NCI-H2171 (cell line): ENCODE measurements around the gene FAM83F.
A peak's percentile ranks its signal among the peaks of the same experiment; 100 is the strongest.

Experiments
- DNase-seq: peaks from one replicate; lab custom pipeline; 2025; lab: John Stamatoyannopoulos, UW

Gene FAM83F

GRCh38 chr22:40036591-40037225, 42.0 kb downstream of the FAM83F start:
- DNase-seq = peak; percentile 33

DNA sequence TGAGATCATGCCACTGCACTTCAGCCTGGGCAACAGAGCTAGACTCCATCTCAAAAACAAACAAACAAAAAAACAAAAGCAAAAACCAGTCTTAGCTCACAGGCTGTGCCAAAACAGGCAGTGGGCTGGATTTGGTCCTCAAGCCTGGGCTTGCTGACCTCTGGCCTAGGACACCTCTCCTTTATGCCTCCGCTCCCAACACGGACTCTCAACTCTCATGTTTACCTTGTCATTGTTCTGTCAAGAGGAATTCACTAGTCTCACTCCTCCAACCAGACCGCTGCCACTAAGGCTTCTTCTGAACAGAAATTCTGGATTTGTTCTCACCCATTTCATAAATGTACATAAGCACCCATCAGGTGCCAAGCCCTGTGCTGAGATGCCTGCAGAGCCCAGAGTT, 42.6 kb downstream of the FAM83F start:
- DNase-seq = no peak

DNA sequence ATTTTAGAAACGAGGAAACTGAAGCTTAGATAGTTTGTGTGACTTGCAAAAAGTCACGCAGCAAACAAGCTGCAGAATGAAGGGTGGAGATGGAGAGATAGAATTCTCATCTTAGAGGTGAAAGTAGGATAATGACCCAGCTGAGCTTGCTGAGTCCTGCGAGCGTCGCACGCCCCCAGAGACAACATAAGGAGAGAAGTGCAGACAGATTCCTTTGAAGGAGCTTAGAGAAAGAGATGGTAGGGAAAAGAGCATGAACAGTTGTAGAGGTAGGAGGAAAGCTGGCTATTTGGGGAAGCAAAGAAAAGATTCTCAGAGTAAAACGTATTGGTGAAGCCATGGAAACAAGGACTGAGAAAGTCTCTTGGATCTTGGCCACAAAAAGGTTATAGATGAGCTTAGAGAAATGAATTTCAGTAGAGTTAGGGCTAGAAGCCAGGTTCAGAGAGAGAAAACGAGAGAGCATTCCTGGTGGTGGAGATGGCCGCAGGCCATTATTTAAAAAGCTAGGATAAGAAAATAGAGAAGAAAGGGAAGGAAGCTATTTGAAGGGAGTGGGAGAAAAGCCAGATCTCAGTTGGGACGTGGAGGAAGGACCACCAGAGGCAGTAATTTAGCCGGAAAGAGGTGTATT, 44.8 kb downstream of the FAM83F start:
- no peak for DNase-seq

- DNase-seq = peak; percentile 93
These were observed 46.2 kb downstream of the FAM83F start for GRCh38 chr22:40040927-40041326.

GRCh38 chr22:40041366-40042137, 46.8 kb downstream of the FAM83F start:
- DNase-seq = no peak

DNA sequence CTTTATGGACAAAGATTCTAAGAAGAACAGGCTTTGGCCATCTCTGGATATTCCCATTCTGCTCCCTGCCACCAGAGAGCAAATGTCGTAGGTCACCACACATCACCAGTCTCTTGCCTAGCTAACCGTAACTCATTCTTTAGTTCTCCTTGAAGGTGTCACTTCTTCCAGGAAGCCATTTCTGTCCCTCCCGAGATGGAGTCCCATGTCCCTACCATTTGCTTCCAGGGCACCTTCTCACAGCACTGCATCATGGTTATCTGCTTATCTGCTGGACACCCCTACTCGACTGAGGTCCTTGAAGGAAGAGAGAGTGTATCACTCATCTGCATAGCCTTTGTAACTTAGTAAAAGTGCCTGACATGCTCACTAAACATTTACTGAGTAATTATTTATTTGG, 47.6 kb downstream of the FAM83F start:
- DNase-seq = no peak

DNA sequence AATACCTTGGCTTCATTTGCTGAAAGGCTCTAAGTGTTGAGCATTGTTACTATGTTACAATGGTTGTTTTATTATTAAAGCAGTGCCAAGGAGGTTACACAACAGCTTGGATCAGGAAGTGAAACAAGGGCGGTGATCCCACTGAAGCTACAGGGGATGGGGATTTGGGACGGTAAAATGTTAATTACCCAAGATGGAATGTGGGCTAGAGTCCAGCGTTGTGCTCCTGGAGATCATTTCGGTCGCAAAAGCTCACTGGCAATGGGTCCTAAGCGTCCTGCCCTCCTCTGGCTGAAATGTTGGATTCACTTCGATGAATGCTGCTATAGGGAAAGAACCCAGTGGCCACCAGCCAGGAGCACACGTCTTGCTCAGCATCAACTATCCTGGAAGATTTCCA, 48.3 kb downstream of the FAM83F start:
- no peak for DNase-seq

- no peak for DNase-seq
These were observed 49.0 kb downstream of the FAM83F start for GRCh38 chr22:40043793-40044101.

DNA sequence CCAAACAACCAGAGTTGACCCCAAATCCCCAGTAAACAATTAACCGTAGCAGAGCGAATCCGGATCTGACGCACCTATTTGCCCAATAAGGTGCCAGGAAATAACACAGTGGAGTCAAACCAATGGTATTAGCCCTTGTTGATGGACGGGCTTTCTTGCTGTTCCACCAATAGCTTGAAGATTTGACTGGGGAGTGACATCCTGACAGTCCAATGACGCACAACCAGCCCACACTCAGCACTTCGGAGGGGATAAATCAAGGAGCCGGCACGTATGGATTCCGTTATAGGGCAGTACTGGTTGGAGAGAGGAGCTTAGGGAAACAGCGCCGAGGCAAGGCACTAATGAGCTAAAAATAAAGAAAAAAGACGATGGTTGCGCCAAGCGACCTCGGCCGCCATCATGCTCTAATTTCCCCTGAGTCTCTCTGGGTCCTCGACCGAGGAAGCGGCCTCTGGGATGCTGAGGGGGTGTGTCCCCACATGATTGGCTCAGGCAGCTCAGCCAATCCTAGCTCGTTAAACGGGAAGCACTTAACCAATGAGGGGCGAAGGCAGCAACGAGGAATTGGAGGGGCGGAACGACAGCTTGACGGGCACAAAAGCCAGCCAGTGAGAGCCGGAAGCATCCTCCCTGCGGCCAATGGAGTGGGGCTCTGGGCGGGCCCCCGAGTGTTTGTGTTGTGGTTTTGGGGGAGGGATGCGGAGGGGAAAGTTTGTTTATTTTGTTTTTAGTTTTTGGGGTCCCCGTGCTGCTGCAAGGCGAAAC, 49.5 kb downstream of the FAM83F start:
- DNase-seq = peak; percentile 99

GRCh38 chr22:40044870-40045834, 50.4 kb downstream of the FAM83F start:
- DNase-seq = peak; percentile 51

- no peak for DNase-seq
These were observed 51.4 kb downstream of the FAM83F start for GRCh38 chr22:40046126-40046525.

GRCh38 chr22:40050258-40050657, 55.5 kb downstream of the FAM83F start:
- no peak for DNase-seq

GRCh38 chr22:40051322-40051721, 56.6 kb downstream of the FAM83F start:
- no peak for DNase-seq

DNA sequence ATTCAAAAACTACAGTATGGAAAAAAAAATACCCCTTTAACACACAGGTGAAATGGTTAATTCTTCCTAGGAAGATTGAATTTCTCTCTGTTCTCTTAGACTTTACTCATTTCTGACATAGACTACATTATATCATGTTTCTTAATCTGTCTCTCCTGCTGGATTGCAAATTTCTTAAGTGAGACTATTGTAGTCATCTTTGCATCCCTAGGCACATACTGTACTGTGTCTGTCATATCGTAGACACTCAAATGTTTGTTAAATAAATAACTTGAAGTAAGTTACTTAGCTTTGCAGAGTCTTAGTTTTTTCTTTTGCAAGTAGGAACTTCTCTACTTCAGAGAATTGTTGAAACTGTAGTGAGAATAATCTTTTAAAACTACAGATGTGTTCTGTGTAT, 58.7 kb downstream of the FAM83F start:
- no peak for DNase-seq

GRCh38 chr22:40054486-40054885, 59.7 kb downstream of the FAM83F start:
- DNase-seq = no peak

GRCh38 chr22:40055143-40055883, 60.6 kb downstream of the FAM83F start:
- DNase-seq = no peak

GRCh38 chr22:40056154-40056553, 61.4 kb downstream of the FAM83F start:
- no peak for DNase-seq

DNA sequence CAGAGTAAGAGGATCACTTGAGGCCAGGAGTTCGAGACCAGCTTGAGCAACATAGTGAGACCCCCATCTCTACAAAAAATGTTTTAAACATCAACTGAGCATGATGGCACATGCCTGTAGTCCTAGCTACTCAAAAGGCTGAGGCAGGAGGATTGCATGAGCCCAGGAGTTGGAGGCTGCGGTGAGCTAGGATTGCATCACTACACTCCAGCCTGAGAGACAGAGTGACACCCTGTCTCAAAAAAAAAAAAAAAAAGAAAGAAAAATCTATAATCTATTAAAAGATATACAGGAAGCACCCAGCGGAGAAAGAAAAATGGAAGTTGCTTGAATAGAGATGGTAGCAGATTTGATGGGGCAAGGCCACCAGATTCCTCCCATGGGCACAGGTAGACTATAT, 61.8 kb downstream of the FAM83F start:
- no peak for DNase-seq

GRCh38 chr22:40057652-40058051, 62.9 kb downstream of the FAM83F start:
- no peak for DNase-seq

GRCh38 chr22:40058265-40058664, 63.5 kb downstream of the FAM83F start:
- no peak for DNase-seq

- DNase-seq = no peak
These were observed 71.2 kb downstream of the FAM83F start for GRCh38 chr22:40065981-40066380.
